Measurements from ENCODE around the gene NDFIP1.

Gene NDFIP1

GRCh38 chr5:142108432-142109330 is at the start of gene NDFIP1:
NDFIP1 (plus strand) TSS chr5:142108779; CDS start chr5:142108975, 196 bp downstream.
- H3K9me3 Mint-ChIP-seq = no peaks in the 10 kb centered on the region
- peak within 1 kb of the TSS; percentile 98 for H3K4me3 Mint-ChIP-seq
- peak within 1 kb of the TSS; percentile 99 for H3K27ac Mint-ChIP-seq
- ATAC-seq (peak; percentile 88), DNase-seq (peak; percentile 87)
- no peaks in the 10 kb centered on the region for H3K27me3 Mint-ChIP-seq
- H3K36me3 Mint-ChIP-seq (ENCODE audit: low read depth) = peaks cover 38% of the 10 kb centered on the region
- peaks cover 79% of the 10 kb centered on the region for H3K4me1 Mint-ChIP-seq

- ATAC-seq (no peak), DNase-seq (no peak)
- H3K9me3 Mint-ChIP-seq = no peaks in the 10 kb centered on the region
- no peaks in the 10 kb centered on the region for H3K36me3 Mint-ChIP-seq (ENCODE audit: low read depth)
- no peak overlapping the region for H3K4me3 Mint-ChIP-seq
- no peak overlapping the region for H3K27ac Mint-ChIP-seq
- no peaks in the 10 kb centered on the region for H3K27me3 Mint-ChIP-seq
- peaks cover 23% of the 10 kb centered on the region for H3K4me1 Mint-ChIP-seq
Observed at GRCh38 chr5:142059304-142059940, 49.2 kb upstream of the NDFIP1 start.

GRCh38 chr5:142063376-142063775 is 45.2 kb upstream of the NDFIP1 start:
- H3K27ac Mint-ChIP-seq = peak overlapping the region; percentile 68
- H3K36me3 Mint-ChIP-seq (ENCODE audit: low read depth) = no peaks in the 10 kb centered on the region
- peak overlapping the region; percentile 45 for H3K4me3 Mint-ChIP-seq
- peak; percentile 9 for ATAC-seq
- peaks cover 15% of the 10 kb centered on the region for H3K4me1 Mint-ChIP-seq
- no peak for DNase-seq
- no peaks in the 10 kb centered on the region for H3K9me3 Mint-ChIP-seq
- H3K27me3 Mint-ChIP-seq = peaks cover 1% of the 10 kb centered on the region

- peak overlapping the region; percentile 45 for H3K4me3 Mint-ChIP-seq
- H3K4me1 Mint-ChIP-seq = peaks cover 14% of the 10 kb centered on the region
- H3K27me3 Mint-ChIP-seq = peaks cover 1% of the 10 kb centered on the region
- peak overlapping the region; percentile 68 for H3K27ac Mint-ChIP-seq
- DNase-seq = peak; percentile 51
- H3K36me3 Mint-ChIP-seq (ENCODE audit: low read depth) = no peaks in the 10 kb centered on the region
- peak; percentile 73 for ATAC-seq
- no peaks in the 10 kb centered on the region for H3K9me3 Mint-ChIP-seq
Observed at GRCh38 chr5:142063878-142064331, 44.7 kb upstream of the NDFIP1 start.

GRCh38 chr5:142065273-142065672 is 43.3 kb upstream of the NDFIP1 start:
- DNase-seq (no peak), ATAC-seq (no peak)
- Mint-ChIP-seq H3K27ac (no peak overlapping the region), H3K4me1 (peaks cover 20% of the 10 kb centered on the region), H3K4me3 (no peak overlapping the region), H3K27me3 (peaks cover 1% of the 10 kb centered on the region), H3K36me3 (ENCODE audit: low read depth) (no peaks in the 10 kb centered on the region), H3K9me3 (no peaks in the 10 kb centered on the region)

GRCh38 chr5:142069606-142070399 is 38.8 kb upstream of the NDFIP1 start:
- ATAC-seq (no peak), DNase-seq (no peak)
- peaks cover 1% of the 10 kb centered on the region for H3K27me3 Mint-ChIP-seq
- H3K9me3 Mint-ChIP-seq = no peaks in the 10 kb centered on the region
- H3K4me1 Mint-ChIP-seq = peaks cover 41% of the 10 kb centered on the region
- H3K27ac Mint-ChIP-seq = no peak overlapping the region
- no peak overlapping the region for H3K4me3 Mint-ChIP-seq
- H3K36me3 Mint-ChIP-seq (ENCODE audit: low read depth) = peaks cover 2% of the 10 kb centered on the region

- no peak overlapping the region for H3K4me3 Mint-ChIP-seq
- peaks cover 41% of the 10 kb centered on the region for H3K4me1 Mint-ChIP-seq
- ATAC-seq = no peak
- H3K27me3 Mint-ChIP-seq = peaks cover 1% of the 10 kb centered on the region
- H3K27ac Mint-ChIP-seq = no peak overlapping the region
- peaks cover 2% of the 10 kb centered on the region for H3K36me3 Mint-ChIP-seq (ENCODE audit: low read depth)
- no peak for DNase-seq
- no peaks in the 10 kb centered on the region for H3K9me3 Mint-ChIP-seq
Observed at GRCh38 chr5:142070734-142071133, 37.8 kb upstream of the NDFIP1 start.

- H3K27me3 Mint-ChIP-seq = peaks cover 1% of the 10 kb centered on the region
- ATAC-seq = no peak
- no peaks in the 10 kb centered on the region for H3K9me3 Mint-ChIP-seq
- no peak for DNase-seq
- peaks cover 41% of the 10 kb centered on the region for H3K4me1 Mint-ChIP-seq
- H3K4me3 Mint-ChIP-seq = no peak overlapping the region
- peak overlapping the region; percentile 88 for H3K27ac Mint-ChIP-seq
- peaks cover 2% of the 10 kb centered on the region for H3K36me3 Mint-ChIP-seq (ENCODE audit: low read depth)
Observed at GRCh38 chr5:142072488-142072887, 36.1 kb upstream of the NDFIP1 start.

- ATAC-seq = peak; percentile 62
- Mint-ChIP-seq H3K27me3 (no peaks in the 10 kb centered on the region), H3K36me3 (ENCODE audit: low read depth) (peaks cover 2% of the 10 kb centered on the region), H3K9me3 (no peaks in the 10 kb centered on the region), H3K27ac (peak overlapping the region; percentile 88), H3K4me3 (peak overlapping the region; percentile 12), H3K4me1 (peaks cover 41% of the 10 kb centered on the region)
- no peak for DNase-seq
Observed at GRCh38 chr5:142073362-142073988, 35.1 kb upstream of the NDFIP1 start.

GRCh38 chr5:142074006-142074405 is 34.6 kb upstream of the NDFIP1 start:
- no peaks in the 10 kb centered on the region for H3K27me3 Mint-ChIP-seq
- peak overlapping the region; percentile 88 for H3K27ac Mint-ChIP-seq
- peak; percentile 71 for ATAC-seq
- peaks cover 2% of the 10 kb centered on the region for H3K36me3 Mint-ChIP-seq (ENCODE audit: low read depth)
- no peak for DNase-seq
- H3K9me3 Mint-ChIP-seq = no peaks in the 10 kb centered on the region
- peak overlapping the region; percentile 12 for H3K4me3 Mint-ChIP-seq
- H3K4me1 Mint-ChIP-seq = peaks cover 41% of the 10 kb centered on the region

GRCh38 chr5:142078221-142078620 is 30.4 kb upstream of the NDFIP1 start:
- ATAC-seq = no peak

GRCh38 chr5:142078706-142079105 is 29.9 kb upstream of the NDFIP1 start:
- Mint-ChIP-seq H3K27ac (no peak overlapping the region), H3K27me3 (no peaks in the 10 kb centered on the region), H3K4me3 (no peak overlapping the region), H3K9me3 (no peaks in the 10 kb centered on the region), H3K36me3 (ENCODE audit: low read depth) (peaks cover 2% of the 10 kb centered on the region), H3K4me1 (peaks cover 31% of the 10 kb centered on the region)
- ATAC-seq (no peak), DNase-seq (no peak)

More at GRCh38 chr5:142078221-142078620, 30.4 kb upstream of the NDFIP1 start:
- Mint-ChIP-seq H3K36me3 (ENCODE audit: low read depth) (peaks cover 2% of the 10 kb centered on the region), H3K27me3 (no peaks in the 10 kb centered on the region), H3K27ac (no peak overlapping the region), H3K4me3 (no peak overlapping the region), H3K4me1 (peaks cover 32% of the 10 kb centered on the region), H3K9me3 (no peaks in the 10 kb centered on the region)
- no peak for DNase-seq

GRCh38 chr5:142079306-142079721 is 29.3 kb upstream of the NDFIP1 start:
- Mint-ChIP-seq H3K27me3 (no peaks in the 10 kb centered on the region), H3K27ac (no peak overlapping the region), H3K4me3 (no peak overlapping the region), H3K36me3 (ENCODE audit: low read depth) (peaks cover 1% of the 10 kb centered on the region), H3K4me1 (peaks cover 31% of the 10 kb centered on the region), H3K9me3 (no peaks in the 10 kb centered on the region)
- DNase-seq (no peak), ATAC-seq (no peak)

GRCh38 chr5:142080248-142080647 is 28.3 kb upstream of the NDFIP1 start:
- Mint-ChIP-seq H3K27ac (no peak overlapping the region), H3K9me3 (no peaks in the 10 kb centered on the region), H3K27me3 (no peaks in the 10 kb centered on the region), H3K4me3 (no peak overlapping the region), H3K36me3 (ENCODE audit: low read depth) (no peaks in the 10 kb centered on the region), H3K4me1 (peaks cover 32% of the 10 kb centered on the region)
- ATAC-seq = no peak
- DNase-seq = no peak
